ENCODE results near the gene LRRC14B. TPM values are rescaled to one million over a fixed set of nuclear protein-coding genes. Genes with fewer than 3 reads are reported as not detected.

LRRC14B gene
- total and polyA plus RNA-seq, 2 of the 13 experiments (the other 11 are each of a cell fraction or from before 2014, with no cell fraction given) = not detected

DNA sequence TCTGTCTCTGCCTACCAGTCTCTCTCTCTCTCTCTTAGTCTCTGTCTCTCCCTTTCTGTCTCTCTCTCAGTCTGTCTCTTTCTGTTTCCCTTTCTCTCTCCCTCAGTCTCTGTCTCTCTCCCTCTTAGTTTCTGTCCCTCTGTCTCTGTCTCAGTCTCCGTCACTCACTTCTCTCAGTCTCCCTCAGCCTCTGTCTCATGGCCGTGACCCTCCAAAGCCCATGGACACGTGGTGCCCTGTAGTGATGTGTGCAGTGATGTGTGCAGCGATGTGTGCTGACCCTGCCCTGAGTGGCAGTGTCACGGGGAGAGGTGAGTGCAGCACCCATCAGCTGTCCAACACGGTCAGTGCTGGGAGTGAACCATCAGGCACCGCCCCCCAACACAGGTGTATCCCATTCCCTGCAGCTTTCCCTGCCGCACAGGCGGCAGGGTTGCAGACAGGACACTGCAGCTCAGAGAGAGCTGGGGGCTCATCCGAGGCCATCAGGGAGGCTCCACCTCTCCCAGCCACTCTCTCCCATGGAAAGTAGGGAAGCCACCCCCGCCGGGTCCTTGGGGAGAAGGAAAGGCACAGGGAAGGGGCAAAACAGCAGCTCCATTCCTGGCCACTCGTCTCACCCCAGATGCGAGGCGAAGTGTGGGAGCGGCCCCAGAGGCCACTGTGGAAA lies 794 bp upstream of the LRRC14B start:
- FAIRE-seq (no peak), ATAC-seq (no peak), DNase-seq (ENCODE audit: low spot score) (no peak)
- Histone ChIP-seq H3K9me3 (ENCODE audit: low read length) (no peaks in the 10 kb centered on the region), H4K20me1 (ENCODE audit: insufficient read depth, low read length) (no peaks in the 10 kb centered on the region), H2AFZ (ENCODE audit: low read length) (no peak overlapping the region), H3K36me3 (replicated peaks in 1 of 2; ENCODE audit: control insufficient read depth in 1 of 2, insufficient read depth in 2 of 2, low read length in 2 of 2) (no peaks in the 10 kb centered on the region), H3K79me2 (ENCODE audit: insufficient read depth, low read length) (no peaks in the 10 kb centered on the region), H3K27ac (ENCODE audit: extremely low read length, insufficient read depth, low read length) (no peak overlapping the region), H3K9ac (ENCODE audit: insufficient read depth, low read depth, low read length) (no peak overlapping the region), H3K4me1 (ENCODE audit: insufficient read depth, low read length) (peaks cover 23% of the 10 kb centered on the region), H3K4me3 (replicated peaks in 1 of 3; ENCODE audit: insufficient read depth in 1 of 3, low read depth in 2 of 3, low read length in 3 of 3) (no peak overlapping the region), H3K27me3 (ENCODE audit: control insufficient read depth in 1 of 2, insufficient read depth in 2 of 2, low read length in 2 of 2) (peaks cover 0 to 15% of the 10 kb centered on the region in 2 experiments; a peak in 1 of 5 replicates), H3K4me2 (ENCODE audit: low read depth, low read length) (no peak overlapping the region)
- in situ Hi-C loops (cut with HindIII; ENCODE audit: extremely low pct_ligation_motif_present, low pct_unique_long_range_greater_than_20kb) (no loop called here), intact Hi-C loops (cut with micrococcal nuclease; ENCODE audit: unreplicated experiment) (no loop called here)
- no TSS peak for BruUV-seq (replicated peaks)
- CTCF ChIA-PET (ENCODE audit: low intra/inter-chr PET ratio, low total read pairs) = no interaction called here
- 36% methylated on average over 12 of the region's 16 CpGs for WGBS (ENCODE audit: low lambda C conversion rate)
- POLR2A ChIA-PET = no interaction called here
- TF ChIP-seq ZNF282 (IDR thresholded peaks at IDR 0.05; ENCODE audit: partially characterized antibody) (peak; percentile 72), ZNF510 (CRISPR knock-in tag; IDR thresholded peaks at IDR 0.05; ENCODE audit: low read depth) (no peak)
- TF ChIP-seq, protein P1, sequence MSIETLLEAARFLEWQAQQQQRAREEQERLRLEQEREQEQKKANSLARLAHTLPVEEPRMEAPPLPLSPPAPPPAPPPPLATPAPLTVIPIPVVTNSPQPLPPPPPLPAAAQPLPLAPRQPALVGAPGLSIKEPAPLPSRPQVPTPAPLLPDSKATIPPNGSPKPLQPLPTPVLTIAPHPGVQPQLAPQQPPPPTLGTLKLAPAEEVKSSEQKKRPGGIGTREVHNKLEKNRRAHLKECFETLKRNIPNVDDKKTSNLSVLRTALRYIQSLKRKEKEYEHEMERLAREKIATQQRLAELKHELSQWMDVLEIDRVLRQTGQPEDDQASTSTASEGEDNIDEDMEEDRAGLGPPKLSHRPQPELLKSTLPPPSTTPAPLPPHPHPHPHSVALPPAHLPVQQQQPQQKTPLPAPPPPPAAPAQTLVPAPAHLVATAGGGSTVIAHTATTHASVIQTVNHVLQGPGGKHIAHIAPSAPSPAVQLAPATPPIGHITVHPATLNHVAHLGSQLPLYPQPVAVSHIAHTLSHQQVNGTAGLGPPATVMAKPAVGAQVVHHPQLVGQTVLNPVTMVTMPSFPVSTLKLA (IDR thresholded peaks at IDR 0.05) = peak; percentile 81

DNA sequence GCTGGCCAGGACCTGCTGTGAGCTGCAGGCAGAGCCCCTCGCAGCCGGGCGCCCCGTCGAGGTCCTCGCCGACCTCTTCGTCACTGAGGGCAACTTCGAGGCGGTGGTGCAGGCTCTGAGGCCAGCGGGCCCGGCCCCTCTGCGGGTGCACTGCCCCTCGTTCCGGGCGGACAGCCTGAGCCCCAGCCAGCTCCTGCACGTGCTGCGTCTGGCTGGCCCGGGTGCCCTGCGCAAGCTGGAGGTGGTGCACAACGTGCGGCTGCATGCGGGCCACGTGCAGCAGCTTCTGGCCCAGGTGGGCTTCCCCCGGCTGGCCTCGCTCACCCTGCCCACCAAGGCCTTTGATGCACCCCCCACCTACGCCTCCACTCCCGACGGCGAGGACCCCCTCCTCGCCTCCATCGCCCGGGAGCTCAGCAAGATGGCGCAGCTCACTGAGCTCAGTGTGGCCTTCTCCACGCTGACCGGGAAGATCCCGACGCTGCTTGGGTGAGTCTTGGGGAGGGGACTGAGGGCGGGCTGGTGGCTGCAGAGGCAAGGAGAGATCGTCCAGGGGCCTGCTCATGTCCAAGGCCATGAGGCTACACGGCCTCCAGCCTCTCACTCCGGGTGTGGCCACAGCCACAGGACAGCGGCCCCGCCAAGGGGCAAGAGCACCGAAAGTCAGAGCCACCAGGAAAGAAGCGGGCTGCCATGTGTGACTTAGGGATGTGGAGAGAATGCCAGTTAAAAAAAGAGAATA lies 825 bp downstream of the LRRC14B start:
- CTCF ChIA-PET (ENCODE audit: low intra/inter-chr PET ratio, low total read pairs) = no interaction called here
- BruUV-seq (replicated peaks) = no TSS peak
- TF ChIP-seq HDAC1 (CRISPR knock-in tag; IDR thresholded peaks at IDR 0.05) (no peak), ZNF10 (CRISPR knock-in tag; IDR thresholded peaks at IDR 0.05; ENCODE audit: borderline replicate concordance, low read depth) (no peak), TOE1 (CRISPR knock-in tag; IDR thresholded peaks at IDR 0.05) (no peak), SNAPC2 (CRISPR knock-in tag; IDR thresholded peaks at IDR 0.05) (no peak), FOXJ3 (CRISPR knock-in tag; IDR thresholded peaks at IDR 0.05; ENCODE audit: borderline replicate concordance) (no peak), ZNF614 (CRISPR knock-in tag; IDR thresholded peaks at IDR 0.05; ENCODE audit: borderline replicate concordance) (no peak), ZFY (CRISPR knock-in tag; IDR thresholded peaks at IDR 0.05) (no peak), ZKSCAN8 (CRISPR knock-in tag; IDR thresholded peaks at IDR 0.05; ENCODE audit: borderline replicate concordance) (no peak)
- TF ChIP-seq, protein P2, sequence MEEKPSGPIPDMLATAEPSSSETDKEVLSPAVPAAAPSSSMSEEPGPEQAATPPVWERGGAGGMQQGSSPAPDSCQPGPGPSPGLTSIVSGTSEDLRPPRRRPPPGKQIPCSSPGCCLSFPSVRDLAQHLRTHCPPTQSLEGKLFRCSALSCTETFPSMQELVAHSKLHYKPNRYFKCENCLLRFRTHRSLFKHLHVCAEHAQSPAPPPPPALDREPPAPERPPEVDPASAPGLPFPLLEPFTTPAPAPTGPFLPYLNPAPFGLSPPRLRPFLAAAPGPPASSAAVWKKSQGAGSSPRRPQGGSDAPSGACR (CRISPR knock-in tag; IDR thresholded peaks at IDR 0.05) = no peak
- TF ChIP-seq, protein P3, sequence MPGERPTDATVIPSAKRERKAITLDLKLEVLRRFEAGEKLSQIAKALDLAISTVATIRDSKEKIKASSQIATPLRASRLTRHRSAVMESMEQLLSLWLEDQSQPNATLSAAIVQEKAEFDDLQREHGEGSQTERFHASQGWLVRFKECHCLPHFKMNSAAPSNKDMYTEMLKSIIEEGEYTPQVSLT (CRISPR knock-in tag; IDR thresholded peaks at IDR 0.05; ENCODE audit: borderline replicate concordance, low read depth) = no peak

More for the DNA sequence above, 825 bp downstream of the LRRC14B start:
- no peak overlapping the region for H3K27ac ChIP-seq (ENCODE audit: extremely low read length, insufficient read depth, low read length)
- DNase-seq (ENCODE audit: low spot score) = no peak
- peaks cover 23% of the 10 kb centered on the region for H3K4me1 ChIP-seq (ENCODE audit: insufficient read depth, low read length)
- H3K9ac ChIP-seq (ENCODE audit: insufficient read depth, low read depth, low read length) = no peak overlapping the region
- FAIRE-seq = no peak
- 84% methylated on average over 16 of the region's 46 CpGs for WGBS (ENCODE audit: low lambda C conversion rate)
- H3K27me3 ChIP-seq (ENCODE audit: control insufficient read depth in 1 of 2, insufficient read depth in 2 of 2, low read length in 2 of 2) = 0 out of 5 replicates have a peak, but pooled peaks cover 0 to 4% of the 10 kb centered on the region in 2 experiments
- H2AFZ ChIP-seq (ENCODE audit: low read length) = no peak overlapping the region
- H3K4me2 ChIP-seq (ENCODE audit: low read depth, low read length) = no peak overlapping the region
- H3K4me3 ChIP-seq (replicated peaks in 1 of 3; ENCODE audit: insufficient read depth in 1 of 3, low read depth in 2 of 3, low read length in 3 of 3) = no peak overlapping the region
- H4K20me1 ChIP-seq (ENCODE audit: insufficient read depth, low read length) = no peaks in the 10 kb centered on the region
- in situ Hi-C loops (cut with HindIII; ENCODE audit: extremely low pct_ligation_motif_present, low pct_unique_long_range_greater_than_20kb) (no loop called here), intact Hi-C loops (cut with micrococcal nuclease; ENCODE audit: unreplicated experiment) (no loop called here)
- no peak for ATAC-seq
- H3K9me3 ChIP-seq (ENCODE audit: low read length) = no peaks in the 10 kb centered on the region
- no peaks in the 10 kb centered on the region for H3K36me3 ChIP-seq (replicated peaks in 1 of 2; ENCODE audit: control insufficient read depth in 1 of 2, insufficient read depth in 2 of 2, low read length in 2 of 2)
- no peaks in the 10 kb centered on the region for H3K79me2 ChIP-seq (ENCODE audit: insufficient read depth, low read length)
- POLR2A ChIA-PET = no interaction called here
